ENCODE measurements around the gene MRPL12.

The MRPL12 gene

GRCh38 chr17:81710514-81711308 is 7.5 kb downstream of the MRPL12 start (continued):
- no peak for TF ChIP-seq ZNF148 (tag by site-specific recombination; IDR thresholded peaks at IDR 0.05; ENCODE audit: borderline replicate concordance)
- TF ChIP-seq, protein P1, sequence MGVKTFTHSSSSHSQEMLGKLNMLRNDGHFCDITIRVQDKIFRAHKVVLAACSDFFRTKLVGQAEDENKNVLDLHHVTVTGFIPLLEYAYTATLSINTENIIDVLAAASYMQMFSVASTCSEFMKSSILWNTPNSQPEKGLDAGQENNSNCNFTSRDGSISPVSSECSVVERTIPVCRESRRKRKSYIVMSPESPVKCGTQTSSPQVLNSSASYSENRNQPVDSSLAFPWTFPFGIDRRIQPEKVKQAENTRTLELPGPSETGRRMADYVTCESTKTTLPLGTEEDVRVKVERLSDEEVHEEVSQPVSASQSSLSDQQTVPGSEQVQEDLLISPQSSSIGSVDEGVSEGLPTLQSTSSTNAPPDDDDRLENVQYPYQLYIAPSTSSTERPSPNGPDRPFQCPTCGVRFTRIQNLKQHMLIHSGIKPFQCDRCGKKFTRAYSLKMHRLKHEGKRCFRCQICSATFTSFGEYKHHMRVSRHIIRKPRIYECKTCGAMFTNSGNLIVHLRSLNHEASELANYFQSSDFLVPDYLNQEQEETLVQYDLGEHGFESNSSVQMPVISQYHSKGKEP (tag by site-specific recombination; IDR thresholded peaks at IDR 0.05) = no peak
- TF ChIP-seq, protein P2, sequence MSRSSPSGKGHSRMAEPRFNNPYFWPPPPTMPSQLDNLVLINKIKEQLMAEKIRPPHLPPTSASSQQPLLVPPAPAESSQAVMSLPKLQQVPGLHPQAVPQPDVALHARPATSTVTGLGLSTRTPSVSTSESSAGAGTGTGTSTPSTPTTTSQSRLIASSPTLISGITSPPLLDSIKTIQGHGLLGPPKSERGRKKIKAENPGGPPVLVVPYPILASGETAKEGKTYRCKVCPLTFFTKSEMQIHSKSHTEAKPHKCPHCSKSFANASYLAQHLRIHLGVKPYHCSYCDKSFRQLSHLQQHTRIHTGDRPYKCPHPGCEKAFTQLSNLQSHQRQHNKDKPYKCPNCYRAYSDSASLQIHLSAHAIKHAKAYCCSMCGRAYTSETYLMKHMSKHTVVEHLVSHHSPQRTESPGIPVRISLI (tag by site-specific recombination; IDR thresholded peaks at IDR 0.05) = no peak
- no peak for TF ChIP-seq ZNF488 (tag by site-specific recombination; IDR thresholded peaks at IDR 0.05)
- TF ChIP-seq ZNF518A (tag by site-specific recombination; conservative IDR thresholded peaks at IDR 0.05; ENCODE audit: low read depth) = no peak
- TF ChIP-seq, protein P3, sequence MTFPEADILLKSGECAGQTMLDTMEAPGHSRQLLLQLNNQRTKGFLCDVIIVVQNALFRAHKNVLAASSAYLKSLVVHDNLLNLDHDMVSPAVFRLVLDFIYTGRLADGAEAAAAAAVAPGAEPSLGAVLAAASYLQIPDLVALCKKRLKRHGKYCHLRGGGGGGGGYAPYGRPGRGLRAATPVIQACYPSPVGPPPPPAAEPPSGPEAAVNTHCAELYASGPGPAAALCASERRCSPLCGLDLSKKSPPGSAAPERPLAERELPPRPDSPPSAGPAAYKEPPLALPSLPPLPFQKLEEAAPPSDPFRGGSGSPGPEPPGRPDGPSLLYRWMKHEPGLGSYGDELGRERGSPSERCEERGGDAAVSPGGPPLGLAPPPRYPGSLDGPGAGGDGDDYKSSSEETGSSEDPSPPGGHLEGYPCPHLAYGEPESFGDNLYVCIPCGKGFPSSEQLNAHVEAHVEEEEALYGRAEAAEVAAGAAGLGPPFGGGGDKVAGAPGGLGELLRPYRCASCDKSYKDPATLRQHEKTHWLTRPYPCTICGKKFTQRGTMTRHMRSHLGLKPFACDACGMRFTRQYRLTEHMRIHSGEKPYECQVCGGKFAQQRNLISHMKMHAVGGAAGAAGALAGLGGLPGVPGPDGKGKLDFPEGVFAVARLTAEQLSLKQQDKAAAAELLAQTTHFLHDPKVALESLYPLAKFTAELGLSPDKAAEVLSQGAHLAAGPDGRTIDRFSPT (tag by site-specific recombination; IDR thresholded peaks at IDR 0.05) = peak; percentile 34; the same call in 1 of the 2 replicates
- TF ChIP-seq ZNF704 (tag by site-specific recombination; IDR thresholded peaks at IDR 0.05) = no peak
- TF ChIP-seq ZNF169 (tag by site-specific recombination; IDR thresholded peaks at IDR 0.05) = no peak
- no peak for TF ChIP-seq ZNF239 (tag by site-specific recombination; IDR thresholded peaks at IDR 0.05)
- no peak; the same call in 1 of the 2 replicates for TF ChIP-seq ZNF335 (tag by site-specific recombination; conservative IDR thresholded peaks at IDR 0.05)
- 0 out of 2 replicates have a peak, but pooled peaks have one; percentile 34 for TF ChIP-seq ZNF2 (tag by site-specific recombination; IDR thresholded peaks at IDR 0.05)
- TF ChIP-seq ZNF341 (tag by site-specific recombination; IDR thresholded peaks at IDR 0.05; ENCODE audit: low read depth) = no peak
- TF ChIP-seq ZNF600 (tag by site-specific recombination; IDR thresholded peaks at IDR 0.05) = peak; percentile 61
- no peak for TF ChIP-seq ZBTB1 (tag by site-specific recombination; IDR thresholded peaks at IDR 0.05)
- TF ChIP-seq ZNF114 (tag by site-specific recombination; IDR thresholded peaks at IDR 0.05) = no peak
- TF ChIP-seq, protein P4, sequence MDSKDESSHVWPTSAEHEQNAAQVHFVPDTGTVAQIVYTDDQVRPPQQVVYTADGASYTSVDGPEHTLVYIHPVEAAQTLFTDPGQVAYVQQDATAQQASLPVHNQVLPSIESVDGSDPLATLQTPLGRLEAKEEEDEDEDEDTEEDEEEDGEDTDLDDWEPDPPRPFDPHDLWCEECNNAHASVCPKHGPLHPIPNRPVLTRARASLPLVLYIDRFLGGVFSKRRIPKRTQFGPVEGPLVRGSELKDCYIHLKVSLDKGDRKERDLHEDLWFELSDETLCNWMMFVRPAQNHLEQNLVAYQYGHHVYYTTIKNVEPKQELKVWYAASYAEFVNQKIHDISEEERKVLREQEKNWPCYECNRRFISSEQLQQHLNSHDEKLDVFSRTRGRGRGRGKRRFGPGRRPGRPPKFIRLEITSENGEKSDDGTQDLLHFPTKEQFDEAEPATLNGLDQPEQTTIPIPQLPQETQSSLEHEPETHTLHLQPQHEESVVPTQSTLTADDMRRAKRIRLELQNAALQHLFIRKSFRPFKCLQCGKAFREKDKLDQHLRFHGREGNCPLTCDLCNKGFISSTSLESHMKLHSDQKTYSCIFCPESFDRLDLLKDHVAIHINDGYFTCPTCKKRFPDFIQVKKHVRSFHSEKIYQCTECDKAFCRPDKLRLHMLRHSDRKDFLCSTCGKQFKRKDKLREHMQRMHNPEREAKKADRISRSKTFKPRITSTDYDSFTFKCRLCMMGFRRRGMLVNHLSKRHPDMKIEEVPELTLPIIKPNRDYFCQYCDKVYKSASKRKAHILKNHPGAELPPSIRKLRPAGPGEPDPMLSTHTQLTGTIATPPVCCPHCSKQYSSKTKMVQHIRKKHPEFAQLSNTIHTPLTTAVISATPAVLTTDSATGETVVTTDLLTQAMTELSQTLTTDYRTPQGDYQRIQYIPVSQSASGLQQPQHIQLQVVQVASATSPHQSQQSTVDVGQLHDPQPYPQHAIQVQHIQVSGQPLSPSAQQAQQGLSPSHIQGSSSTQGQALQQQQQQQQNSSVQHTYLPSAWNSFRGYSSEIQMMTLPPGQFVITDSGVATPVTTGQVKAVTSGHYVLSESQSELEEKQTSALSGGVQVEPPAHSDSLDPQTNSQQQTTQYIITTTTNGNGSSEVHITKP (tag by site-specific recombination; IDR thresholded peaks at IDR 0.05) = no peak

Measured in HEK293 (cell line).